IMR-90 (cell line): ENCODE results near the gene CHAT. TPM values are rescaled to one million over a fixed set of nuclear protein-coding genes. Genes with fewer than 3 reads are reported as not detected.

ENCODE experiments used
- ATAC-seq: fragments of 200-7000 bp; cut with Tn5 transposase; 2 replicates; pipeline ENCODE4 v1.9.1; 2020; ENCODE audit warnings: low read depth, mild to moderate bottlenecking, moderate library complexity
- BruUV-seq: library from RNA; stranded (reverse); fragments of 400-500 nt; replicated peaks from 2 replicates; lab custom pipeline; 2021; lab: Mats Ljungman, UMichigan
- CTCF ChIA-PET: fragments of 300-600 bp; formaldehyde crosslinking; extraction: SDS; loops from one replicate; lab custom pipeline; 2021; ENCODE audit warnings: antibody characterized with exemption; lab: Yijun Ruan, JAX
- POLR2A ChIA-PET: fragments of 300-600 bp; sonication (Branson Sonifier 250); formaldehyde crosslinking; loops from one replicate; lab custom pipeline; 2022; ENCODE audit warnings: antibody characterized with exemption; ENCODE audit not compliant: unreplicated experiment; lab: Charles Lee
- DNase-seq: peaks from one replicate; pipeline ENCODE4 v3.0.0; 2013
- H2AFZ ChIP-seq: replicated peaks from 2 replicates; pipeline ENCODE3; 2013; ENCODE audit warnings: low read length, mild to moderate bottlenecking; ENCODE audit not compliant: poor library complexity
- H2AK5ac ChIP-seq: 2 replicates; pipeline ENCODE4 v1.6.1; 2013; ENCODE audit warnings: low read depth, low read length, inconsistent platforms
- H2AK9ac ChIP-seq: replicated peaks from 2 replicates; pipeline ENCODE3; 2013; ENCODE audit warnings: mild to moderate bottlenecking, low read depth, low read length, moderate library complexity; ENCODE audit not compliant: poor library complexity
- H2BK120ac ChIP-seq: 2 replicates; pipeline ENCODE4 v1.6.1; 2013; ENCODE audit warnings: low read depth, low read length, inconsistent platforms
- H2BK15ac ChIP-seq: 3 replicates; pipeline ENCODE4 v1.6.1; 2013; ENCODE audit warnings: low read depth, low read length, inconsistent platforms
- H2BK20ac ChIP-seq: 2 replicates; pipeline ENCODE4 v1.6.1; 2013; ENCODE audit warnings: low read depth, mild to moderate bottlenecking, inconsistent platforms, low read length, moderate library complexity
- H2BK5ac ChIP-seq: 2 replicates; pipeline ENCODE4 v1.6.1; 2013; ENCODE audit warnings: mild to moderate bottlenecking, low read depth, low read length, inconsistent platforms; ENCODE audit not compliant: poor library complexity, severe bottlenecking
- H3K14ac ChIP-seq: replicated peaks from 2 replicates; pipeline ENCODE4 v1.6.1; 2013; ENCODE audit warnings: low read depth, low read length, inconsistent platforms
- H3K18ac ChIP-seq: 2 replicates; pipeline ENCODE4 v1.6.1; 2013; ENCODE audit warnings: low read depth, low read length, control low read depth
- H3K23ac ChIP-seq: 2 replicates; pipeline ENCODE4 v1.6.1; 2013; ENCODE audit warnings: low read depth, low read length, inconsistent platforms
- H3K27ac ChIP-seq: 2 replicates; pipeline ENCODE4 v1.5.1; 2013; ENCODE audit warnings: mild to moderate bottlenecking, control low read depth, low read length; ENCODE audit not compliant: insufficient read depth
- H3K27me3 ChIP-seq: 2 replicates; pipeline ENCODE4 v1.6.1; 2013; ENCODE audit warnings: low read length; ENCODE audit not compliant: control insufficient read depth, insufficient read depth
- H3K36me3 ChIP-seq: 2 replicates; pipeline ENCODE4 v1.6.1; 2013; ENCODE audit warnings: low read length, mixed read lengths; ENCODE audit not compliant: control insufficient read depth, insufficient read depth
- H3K4ac ChIP-seq: 2 replicates; pipeline ENCODE4 v1.6.1; 2013; ENCODE audit warnings: low read depth, low read length, inconsistent platforms
- H3K4me1 ChIP-seq: 2 replicates; pipeline ENCODE4 v1.6.1; 2013; ENCODE audit warnings: low read length, mixed read lengths; ENCODE audit not compliant: control insufficient read depth, insufficient read depth
- H3K4me2 ChIP-seq: 2 replicates; pipeline ENCODE4 v1.6.1; 2013; ENCODE audit warnings: low read depth, mild to moderate bottlenecking, control low read depth, low read length, moderate library complexity
- H3K4me3 ChIP-seq: 2 replicates; pipeline ENCODE4 v1.5.1; 2013; ENCODE audit warnings: low read depth, mild to moderate bottlenecking, control low read depth, low read length, moderate library complexity; ENCODE audit not compliant: insufficient read depth
- H3K56ac ChIP-seq: 2 replicates; pipeline ENCODE4 v1.6.1; 2013; ENCODE audit warnings: low read length, inconsistent platforms; ENCODE audit not compliant: insufficient read depth; ENCODE audit errors: extremely low read depth
- H3K79me1 ChIP-seq, 2 experiments: 2 replicates each; pipeline ENCODE4 v1.6.1; 2013; ENCODE audit warnings: low read length in 2 of 2, inconsistent platforms in 1 of 2, low read depth in 1 of 2
- H3K9ac ChIP-seq: 2 replicates; pipeline ENCODE4 v1.6.1; 2013; ENCODE audit warnings: low read depth, low read length, control low read depth
- H3K9me1 ChIP-seq: 2 replicates; pipeline ENCODE4 v1.6.1; 2013; ENCODE audit warnings: low read length, inconsistent platforms; ENCODE audit not compliant: insufficient read depth
- H3K9me3 ChIP-seq: 2 replicates; pipeline ENCODE4 v1.6.1; 2013; ENCODE audit warnings: low read length; ENCODE audit not compliant: control insufficient read depth, insufficient read depth
- H4K20me1 ChIP-seq: 2 replicates; pipeline ENCODE4 v1.6.1; 2013; ENCODE audit warnings: low read length, inconsistent platforms; ENCODE audit not compliant: insufficient read depth
- H4K5ac ChIP-seq: 2 replicates; pipeline ENCODE4 v1.6.1; 2013; ENCODE audit warnings: mild to moderate bottlenecking, low read depth, low read length, control low read depth
- H4K8ac ChIP-seq, 2 experiments: 2 replicates each; pipeline ENCODE4 v1.6.1; 2013; ENCODE audit warnings: low read depth in 2 of 2, low read length in 2 of 2, control low read depth in 1 of 2, inconsistent platforms in 1 of 2
- H4K91ac ChIP-seq: 2 replicates; pipeline ENCODE4 v1.6.1; 2013; ENCODE audit warnings: low read depth, low read length, inconsistent platforms; ENCODE audit not compliant: insufficient read depth
- ELK1 ChIP-seq: fragments of 150-350 bp; IDR thresholded peaks from 2 replicates; pipeline ENCODE4 v1.6.1; 2016; ENCODE audit warnings: low read depth, mild to moderate bottlenecking, low read length, moderate library complexity, borderline replicate concordance
- FOS ChIP-seq: fragments of 150-350 bp; IDR thresholded peaks from 2 replicates; pipeline ENCODE4 v1.6.1; 2016; ENCODE audit warnings: low read depth, low read length
- MAFK ChIP-seq: IDR thresholded peaks from 2 replicates; pipeline ENCODE4 v1.6.1; 2012; ENCODE audit warnings: low read depth, low read length, improper control_type of control experiment
- RAD21 ChIP-seq: IDR thresholded peaks from 2 replicates; pipeline ENCODE4 v1.6.1; 2012; ENCODE audit warnings: low read length, improper control_type of control experiment
- USF2 ChIP-seq: fragments of 150-350 bp; IDR thresholded peaks from 2 replicates; pipeline ENCODE4 v1.6.1; 2017; ENCODE audit warnings: mild to moderate bottlenecking, antibody characterized with exemption, low read length, low read depth
- WGBS, 2 experiments: methylation state at CpG; one replicate each; pipeline versions ENCODE4 v1.1.5 to v1.1.7; 2013; ENCODE audit warnings: missing lambda C conversion rate in 2 of 2; ENCODE audit not compliant: insufficient read length in 1 of 2; ENCODE audit errors: extremely low coverage in 2 of 2; 5-methylcytosine and 5-hydroxymethylcytosine counted together
- dilution Hi-C: fragments of 300-500 bp; cut with HindIII; formaldehyde crosslinking; loops from one replicate; pipeline ENCODE4 v1.14.3; 2018; ENCODE audit warnings: low sequenced_read_pairs; ENCODE audit not compliant: unreplicated experiment
- in situ Hi-C: fragments of 300-500 bp; cut with MboI; formaldehyde crosslinking; loops from 3 replicates; pipeline ENCODE4 v1.14.3; 2019; ENCODE audit warnings: low sequenced_read_pairs, inconsistent platforms, mixed read lengths
- intact Hi-C: fragments of 100-400 bp; cut with micrococcal nuclease; formaldehyde crosslinking; loops from 2 replicates; pipeline ENCODE4 v1.10.0; 2022
- polyA plus RNA-seq, 3 experiments: library from polyadenylated mRNA; depleted of rRNA; stranded (reverse); fragments of >200 nt; gene quantifications; 2 replicates each; pipeline ENCODE4 v1.2.3, GENCODE V29; 2012; ENCODE audit warnings: low replicate concordance in 1 of 3
- total RNA-seq: library from RNA; depleted of rRNA; stranded (reverse); fragments of >200 nt; gene quantifications from 2 replicates; pipeline ENCODE4 v1.2.3, GENCODE V29; 2012

CHAT gene
- total and polyA plus RNA-seq, 2 of the 4 experiments (the other 2 are of a cell fraction), result not detected

GRCh38 chr10:49645417-49645816 is 31.6 kb downstream of the CHAT start:
- Histone ChIP-seq H4K91ac (no peak overlapping the region), H3K36me3 (no peaks in the 10 kb centered on the region), H2BK20ac (no peak overlapping the region), H3K9me3 (no peaks in the 10 kb centered on the region), H3K27me3 (peaks cover 13% of the 10 kb centered on the region), H3K27ac (no peak overlapping the region), H3K9ac (no peak overlapping the region), H3K56ac (no peak overlapping the region), H3K4me2 (no peak overlapping the region), H2BK120ac (no peak overlapping the region), H4K8ac (no peak overlapping the region), H2AK9ac (no peak overlapping the region), H2AFZ (no peak overlapping the region), H3K23ac (no peak overlapping the region), H3K4ac (no peak overlapping the region), H2AK5ac (no peak overlapping the region), H3K9me1 (no peaks in the 10 kb centered on the region), H4K20me1 (no peaks in the 10 kb centered on the region), H2BK5ac (no peak overlapping the region), H3K4me1 (no peaks in the 10 kb centered on the region), H3K14ac (no peak overlapping the region), H3K79me1 (no peaks in the 10 kb centered on the region), H2BK15ac (no peak overlapping the region), H3K4me3 (no peak overlapping the region), H3K18ac (no peak overlapping the region), H4K5ac (no peak overlapping the region)
- in situ Hi-C loops (no loop called here), dilution Hi-C loops (no loop called here), intact Hi-C loops (no loop called here)
- no peak for ATAC-seq
- ChIA-PET POLR2A (no interaction called here), CTCF (no interaction called here)
- DNase-seq, result no peak
- TF ChIP-seq RAD21, result no peak
- TF ChIP-seq MAFK, result no peak
- TF ChIP-seq FOS, result no peak
- TF ChIP-seq ELK1, result no peak
- no peak for TF ChIP-seq USF2
- WGBS, 2 experiments, result 40% methylated on average over 1 of the region's 8 CpGs; no CpG with 5 or more reads in 1 of the 2 experiments
- BruUV-seq, result no TSS peak
